ENCODE measurements around the gene TMEM187.

TMEM187 gene

GRCh38 chrX:153999359-154000037 lies 26.9 kb downstream of the TMEM187 start:
- H3K4me3 ChIP-seq (replicated peaks; ENCODE audit: low read depth, low read length): no peak overlapping the region
- TF ChIP-seq CTCF (IDR thresholded peaks at IDR 0.05; ENCODE audit: low read depth, low read length, missing control alignments): no peak
- no peak for DNase-seq (ENCODE audit: extremely low read depth, low read depth)

DNA sequence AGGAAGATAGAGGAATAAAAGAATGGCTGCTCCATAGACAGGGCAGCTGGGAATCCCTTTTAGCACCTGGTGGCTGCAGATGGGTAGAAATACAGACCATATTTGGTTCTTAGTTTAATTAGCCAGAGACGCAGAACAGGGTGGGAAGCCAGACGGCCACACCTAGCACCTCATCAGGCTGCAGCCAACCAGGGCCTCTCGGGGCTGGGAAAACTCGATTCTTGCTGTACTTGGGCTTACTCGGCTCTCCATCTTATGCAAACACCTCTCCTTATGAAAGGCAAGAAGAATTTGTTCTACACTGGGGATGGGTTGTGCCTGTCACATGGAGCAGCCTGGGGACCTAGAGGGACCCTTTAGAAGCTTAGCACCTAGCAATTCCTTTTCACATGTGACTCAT lies 27.5 kb downstream of the TMEM187 start:
- H3K4me3 ChIP-seq (replicated peaks; ENCODE audit: low read depth, low read length): no peak overlapping the region
- no peak for DNase-seq (ENCODE audit: extremely low read depth, low read depth)
- no peak for TF ChIP-seq CTCF (IDR thresholded peaks at IDR 0.05; ENCODE audit: low read depth, low read length, missing control alignments)

DNA sequence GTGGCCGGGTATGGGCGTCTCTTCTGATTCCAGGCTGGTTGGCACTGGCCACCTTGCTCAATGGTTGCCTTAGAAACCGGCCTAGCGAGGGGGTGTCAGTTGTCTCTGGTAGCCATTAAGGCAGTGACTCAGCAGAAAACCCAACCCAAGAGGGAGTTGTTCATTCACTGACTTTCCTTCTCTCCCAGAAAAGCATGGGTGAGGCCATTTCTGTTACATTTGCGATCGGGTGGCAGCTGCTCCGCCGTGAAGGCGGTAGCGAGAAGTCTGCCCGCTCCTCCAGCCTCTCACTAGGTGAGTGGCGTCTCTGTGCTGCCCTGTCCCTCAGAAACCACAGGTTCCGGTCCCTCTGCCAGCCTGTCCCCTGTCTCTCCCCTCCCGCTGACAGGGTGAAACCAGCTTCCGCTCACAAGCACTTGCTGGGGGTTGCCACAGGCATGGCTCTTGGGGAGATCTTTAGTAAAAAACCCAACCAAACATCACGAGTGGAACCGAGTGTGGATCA lies 29.7 kb downstream of the TMEM187 start:
- no peak for DNase-seq (ENCODE audit: extremely low read depth, low read depth)
- no peak for TF ChIP-seq CTCF (IDR thresholded peaks at IDR 0.05; ENCODE audit: low read depth, low read length, missing control alignments)
- no peak overlapping the region for H3K4me3 ChIP-seq (replicated peaks; ENCODE audit: low read depth, low read length)

- no peak for DNase-seq (ENCODE audit: extremely low read depth, low read depth)
- no peak for TF ChIP-seq CTCF (IDR thresholded peaks at IDR 0.05; ENCODE audit: low read depth, low read length, missing control alignments)
- no peak overlapping the region for H3K4me3 ChIP-seq (replicated peaks; ENCODE audit: low read depth, low read length)
Observed at GRCh38 chrX:154004315-154004714, 31.8 kb downstream of the TMEM187 start.

DNA sequence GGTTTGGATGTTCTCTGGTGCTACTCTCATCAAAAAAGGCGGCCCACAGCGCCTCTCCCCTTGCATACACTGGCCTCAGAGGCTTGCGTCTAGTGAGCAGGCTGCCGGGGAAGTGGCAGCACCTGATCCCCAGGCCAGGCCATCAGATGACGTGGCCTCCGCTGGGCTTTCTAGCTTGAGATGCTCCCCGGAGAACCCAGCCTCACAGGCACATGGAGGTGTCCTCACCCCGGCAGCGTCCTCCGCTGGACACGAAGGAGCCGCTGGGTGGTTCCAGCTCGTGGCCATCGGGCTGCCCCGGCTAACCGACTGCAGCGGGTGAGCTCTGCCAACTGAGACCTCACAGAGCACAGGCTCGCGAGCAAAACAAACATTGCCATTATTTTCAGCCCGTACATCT lies 34.4 kb downstream of the TMEM187 start:
- TF ChIP-seq CTCF (IDR thresholded peaks at IDR 0.05; ENCODE audit: low read depth, low read length, missing control alignments): no peak

DNA sequence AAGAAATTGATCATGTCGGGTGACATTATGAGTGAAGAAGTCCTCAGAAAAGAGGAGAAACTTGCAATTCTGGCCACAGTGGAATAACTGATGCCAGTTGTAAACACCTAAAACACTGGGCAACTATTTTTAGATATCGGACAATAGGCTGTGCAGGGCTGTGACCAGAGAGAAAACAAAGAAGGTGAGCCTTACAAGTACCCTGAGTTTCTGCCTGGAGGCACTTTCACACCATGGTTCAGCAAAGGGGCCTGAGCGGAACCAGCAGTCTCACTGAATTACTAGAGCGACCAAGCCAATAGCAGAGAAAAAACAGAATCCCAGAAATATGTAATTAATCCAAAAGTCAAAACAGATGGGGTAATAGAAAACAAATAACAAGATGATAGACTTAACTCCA lies 36.0 kb downstream of the TMEM187 start:
- no peak for TF ChIP-seq CTCF (IDR thresholded peaks at IDR 0.05; ENCODE audit: low read depth, low read length, missing control alignments)
- no peak for DNase-seq (ENCODE audit: extremely low read depth, low read depth)

More for the DNA sequence above, 34.4 kb downstream of the TMEM187 start:
- no peak overlapping the region for H3K4me3 ChIP-seq (replicated peaks; ENCODE audit: low read depth, low read length)
- DNase-seq (ENCODE audit: extremely low read depth, low read depth): no peak

More for the DNA sequence above, 36.0 kb downstream of the TMEM187 start:
- H3K4me3 ChIP-seq (replicated peaks; ENCODE audit: low read depth, low read length): no peak overlapping the region

Measured in HFF-Myc (cell line).